NK-92 (cell line): ENCODE measurements around the gene KRTAP5-8.
"Not testable (repeated sequence)": the region's sequence is repeated elsewhere in the genome, so short reads cannot be mapped to it uniquely, and the experiment has no call there.

Experiments used
- DNase-seq: peaks from one replicate; lab custom pipeline; 2025; ENCODE audit not compliant: unreplicated experiment; lab: John Stamatoyannopoulos, UW

The KRTAP5-8 gene

DNA sequence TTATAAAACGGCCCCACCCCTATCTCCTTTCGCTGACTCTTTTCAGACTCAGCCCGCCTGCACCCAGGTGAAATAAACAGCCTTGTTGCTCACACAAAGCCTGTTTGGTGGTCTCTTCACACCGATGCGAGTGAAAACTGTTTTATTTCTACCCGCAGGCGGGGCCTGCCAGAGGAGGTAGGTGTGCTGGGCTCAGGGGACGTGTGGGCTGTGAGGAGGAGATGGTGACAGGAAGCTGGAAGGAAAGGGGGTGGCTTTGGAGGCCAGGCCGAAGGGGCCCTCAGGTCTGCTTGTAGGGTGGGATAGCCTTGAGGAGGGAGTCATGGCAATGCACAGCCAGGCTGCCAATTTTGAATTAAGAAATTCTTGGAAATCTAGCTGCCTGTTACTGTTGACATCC lies 32.0 kb upstream of the KRTAP5-8 start:
- no peak for DNase-seq

DNA sequence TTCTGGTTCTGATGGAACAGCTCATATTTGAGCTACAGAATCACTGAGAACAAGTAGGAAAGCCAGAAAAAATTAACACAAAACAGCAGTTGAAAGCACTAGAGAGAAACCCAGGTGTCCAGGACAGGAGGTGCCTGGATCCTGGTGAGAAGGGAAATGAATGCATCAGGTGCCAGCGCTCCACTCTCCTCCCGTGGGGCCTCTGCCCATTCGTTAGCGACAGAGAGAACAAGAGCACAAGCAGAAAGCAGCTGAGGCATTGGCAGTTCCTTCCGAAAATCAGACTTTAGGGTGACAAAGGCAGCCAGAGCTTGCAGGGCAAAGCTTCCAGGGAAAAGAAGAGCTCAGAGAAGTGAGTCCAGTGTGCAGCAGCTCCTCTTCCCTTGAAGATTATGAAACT lies 30.7 kb upstream of the KRTAP5-8 start:
- DNase-seq = no peak

DNA sequence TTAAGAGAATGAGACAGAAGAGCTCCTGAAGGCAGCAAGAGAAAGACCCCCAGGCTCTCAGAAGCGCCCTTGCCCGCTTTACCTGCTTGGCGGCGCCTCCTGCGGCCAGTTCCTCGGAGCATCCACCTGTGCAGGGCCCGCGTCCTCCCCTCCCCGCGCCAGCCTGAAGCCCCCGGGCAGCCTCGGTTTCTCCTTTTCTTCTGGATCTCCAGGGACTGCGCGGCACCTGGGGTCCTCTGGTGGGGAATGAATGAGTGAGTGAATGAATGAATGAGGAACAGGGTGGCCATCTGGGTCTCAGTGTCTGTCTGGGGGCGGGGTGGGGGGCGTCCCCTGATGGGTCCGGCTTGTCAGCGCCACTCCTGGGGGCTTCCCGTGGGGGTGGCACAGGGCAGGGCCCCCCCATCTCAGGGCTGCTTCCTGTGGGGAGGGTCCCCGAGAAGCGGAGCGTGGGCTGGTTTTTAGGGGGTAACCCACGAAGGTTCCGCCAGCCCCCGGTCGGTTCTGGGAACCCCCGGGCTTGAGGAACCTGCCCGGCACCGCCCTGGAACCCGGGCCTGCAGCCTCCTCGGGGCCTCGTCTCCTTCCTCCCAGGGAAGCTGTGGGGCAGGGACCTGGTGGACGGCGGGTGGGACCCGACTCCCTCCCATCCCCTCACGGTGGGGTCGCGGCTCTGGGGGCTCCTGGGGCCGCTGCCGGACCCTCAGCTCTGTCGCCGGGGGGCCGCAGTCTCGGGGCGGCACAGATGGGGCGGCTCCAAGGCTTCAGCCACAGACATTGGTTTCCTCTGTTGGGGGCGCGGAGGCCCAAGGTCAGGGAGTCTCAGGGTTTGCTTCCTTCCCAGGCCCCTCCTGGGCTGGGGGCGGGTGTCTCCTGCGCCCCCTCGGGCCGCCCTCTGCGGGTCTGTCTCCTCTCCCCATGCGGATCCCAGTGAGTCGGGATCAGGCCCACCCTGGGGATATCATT lies 19.0 kb upstream of the KRTAP5-8 start:
- DNase-seq = no peak

DNA sequence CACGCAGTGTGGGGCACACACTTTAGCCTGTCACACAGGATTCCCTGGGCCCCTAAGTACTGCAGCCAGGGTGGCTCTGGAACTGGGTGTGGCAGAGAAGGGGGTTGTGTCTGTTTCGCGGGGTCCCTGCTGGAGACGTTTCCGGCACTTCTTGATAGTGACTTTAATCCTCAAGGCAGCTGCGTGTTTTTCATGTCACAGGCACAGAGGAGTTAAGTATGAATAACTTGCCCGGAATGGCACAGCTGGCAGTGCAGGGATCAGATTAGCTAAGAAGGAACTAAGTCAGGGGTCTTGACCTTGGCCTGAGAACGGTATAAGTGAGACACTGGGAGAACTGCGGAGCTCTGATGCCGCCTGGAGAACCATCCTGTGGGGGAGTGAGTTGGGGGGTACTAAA lies 18.3 kb upstream of the KRTAP5-8 start:
- no peak for DNase-seq

- no peak for DNase-seq
These were observed 12.5 kb upstream of the KRTAP5-8 start for GRCh38 chr11:71525188-71525937.

- DNase-seq = no peak
These were observed 11.8 kb upstream of the KRTAP5-8 start for GRCh38 chr11:71525938-71526495.

GRCh38 chr11:71526796-71527575 lies 10.8 kb upstream of the KRTAP5-8 start, which contains the start of gene KRTAP5-7:
KRTAP5-7 (plus strand) TSS chr11:71527267; CDS start chr11:71527301, 34 bp downstream.
- DNase-seq = not testable (repeated sequence)

DNA sequence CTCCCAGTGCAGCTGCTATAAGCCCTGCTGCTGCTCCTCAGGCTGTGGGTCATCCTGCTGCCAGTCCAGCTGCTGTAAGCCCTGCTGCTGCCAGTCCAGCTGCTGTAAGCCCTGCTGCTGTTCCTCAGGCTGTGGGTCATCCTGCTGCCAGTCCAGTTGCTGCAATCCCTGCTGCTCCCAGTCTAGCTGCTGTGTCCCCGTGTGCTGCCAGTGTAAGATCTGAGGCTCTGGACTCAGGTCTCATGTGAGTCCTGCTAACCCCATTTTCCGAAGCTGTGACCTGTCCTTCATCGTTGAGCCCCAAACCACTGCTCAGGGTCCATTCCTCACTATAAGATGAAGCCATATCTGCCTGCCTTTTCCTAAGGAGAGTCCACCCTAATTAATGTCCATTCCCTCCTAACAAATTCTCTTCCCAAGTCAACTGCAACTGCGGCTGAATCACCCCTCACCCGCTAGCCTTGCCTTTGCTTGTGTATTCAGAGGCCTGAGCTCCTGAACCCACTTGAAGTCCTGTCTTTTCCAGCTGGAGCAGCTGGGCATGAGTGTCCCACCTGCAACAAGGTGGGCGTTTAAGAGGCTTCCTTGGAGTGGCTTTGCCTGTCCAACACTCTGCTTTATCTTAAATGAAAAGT lies 10.1 kb upstream of the KRTAP5-8 start:
- no peak for DNase-seq

- DNase-seq = no peak
These were observed 7.2 kb upstream of the KRTAP5-8 start for GRCh38 chr11:71530602-71531001.

GRCh38 chr11:71532036-71532610 lies 5.7 kb upstream of the KRTAP5-8 start:
- no peak for DNase-seq

GRCh38 chr11:71534711-71535608 lies 2.9 kb upstream of the KRTAP5-8 start:
- DNase-seq = not testable (repeated sequence)

- no peak for DNase-seq
These were observed 2.0 kb upstream of the KRTAP5-8 start for GRCh38 chr11:71535825-71536224.

DNA sequence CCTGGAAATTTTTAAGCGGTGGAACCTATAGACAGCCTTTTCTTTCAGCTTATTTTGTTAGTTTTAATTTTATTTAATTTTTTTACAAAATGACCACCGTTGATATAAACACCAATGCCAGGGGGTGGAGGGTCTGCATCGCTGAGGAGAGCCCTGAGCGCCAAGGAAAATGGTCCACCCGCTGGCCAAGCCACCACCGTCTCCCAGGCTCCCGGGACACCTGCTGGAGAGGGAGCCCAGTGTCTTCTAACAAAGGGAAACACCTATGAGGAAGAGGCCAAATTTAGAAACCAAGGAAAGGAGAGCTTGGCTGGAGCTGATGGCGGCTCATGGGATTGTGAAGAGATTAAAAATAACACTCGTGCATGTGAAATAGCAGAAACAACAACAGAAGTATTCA lies 288 bp upstream of the KRTAP5-8 start:
- DNase-seq = no peak

DNA sequence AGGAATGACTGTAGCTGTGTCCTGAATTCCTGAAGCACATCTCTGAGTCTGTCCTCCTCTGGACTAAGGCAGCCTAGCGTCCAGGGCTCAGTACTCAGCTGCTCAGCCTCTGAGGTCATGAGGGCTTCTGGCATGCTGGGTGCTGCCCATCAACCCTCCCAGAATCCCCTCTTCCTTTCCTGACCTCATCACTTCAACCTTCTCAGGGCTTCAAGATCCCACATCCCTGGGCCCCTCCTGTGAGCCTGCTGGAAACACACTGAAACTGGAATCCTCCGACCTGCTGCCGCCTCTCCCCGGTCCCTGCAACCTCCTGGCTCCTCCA lies 803 bp downstream of the KRTAP5-8 start:
- DNase-seq = no peak

GRCh38 chr11:71539017-71539416 lies 1.2 kb downstream of the KRTAP5-8 start:
- no peak for DNase-seq

- not testable (repeated sequence) for DNase-seq
These were observed 2.1 kb downstream of the KRTAP5-8 start for GRCh38 chr11:71539971-71540370.

DNA sequence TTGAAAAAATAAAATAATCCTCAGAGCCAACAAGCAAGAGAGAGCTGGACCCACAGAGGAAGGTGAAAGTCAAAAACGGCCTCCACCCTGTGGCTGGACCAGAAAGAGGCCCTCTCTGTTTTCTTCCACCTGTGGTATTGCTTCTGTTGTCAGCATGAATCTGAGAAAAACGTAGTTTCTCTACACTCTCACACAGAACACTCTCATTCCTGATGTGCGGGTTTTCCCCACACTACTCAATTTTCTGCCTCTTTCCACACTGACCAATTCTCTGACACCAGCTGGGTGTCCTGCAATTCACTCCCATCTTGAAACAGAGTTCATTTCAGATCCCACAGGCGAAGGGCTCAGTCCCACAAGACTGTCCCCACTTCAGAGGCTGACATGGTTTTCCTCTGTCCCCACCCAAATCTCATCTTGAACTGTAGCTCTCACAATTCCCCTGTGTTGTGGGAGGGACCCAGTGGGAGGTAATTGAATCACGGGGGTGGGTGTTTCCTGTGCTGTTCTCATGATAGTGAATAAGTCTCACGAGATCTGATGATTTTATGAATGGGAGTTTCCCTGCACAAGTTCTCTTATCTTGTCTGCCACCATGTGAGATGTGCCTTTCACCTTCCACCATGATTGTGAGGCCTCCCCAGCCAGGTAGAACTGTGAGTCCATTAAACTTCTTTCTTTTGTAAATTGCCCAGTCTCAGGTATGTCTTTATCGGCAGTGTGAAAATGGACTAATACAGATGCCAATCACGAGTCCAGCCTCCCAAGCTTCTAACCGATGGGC lies 2.9 kb downstream of the KRTAP5-8 start:
- DNase-seq = not testable (repeated sequence)

- no peak for DNase-seq
These were observed 4.6 kb downstream of the KRTAP5-8 start for GRCh38 chr11:71542382-71542781.
